Heart left ventricle (tissue), 16 donors: ENCODE results near the gene CYBA. TPM values are rescaled to one million over a fixed set of nuclear protein-coding genes. Genes with fewer than 3 reads are reported as not detected.

Experiments used
- ATAC-seq, 4 donors: fragments of 200-7000 bp; cut with Tn5 transposase; one replicate each; pipeline ENCODE4 v1.9.1; 2020 to 2022; ENCODE audit warnings: moderate library complexity in 4 of 4, mild to moderate bottlenecking in 3 of 4, moderate number of reproducible peaks in 1 of 4
- DNase-seq, 5 donors: peaks; one replicate each; pipeline ENCODE4 v3.0.0-alpha.2; 2020
- H3K27ac ChIP-seq, 12 donors: fragments of 200-600 bp; sonication (generic) in 4 of 12; one replicate each; pipeline versions ENCODE4 v1.5.0 to v1.8.0; 2016 to 2022; ENCODE audit warnings: mild to moderate bottlenecking in 2 of 12
- H3K27me3 ChIP-seq, 9 donors: fragments of 200-600 bp; sonication (generic) in 2 of 9; one replicate each; pipeline versions ENCODE4 v1.5.1 to v1.8.0; 2016 to 2022; ENCODE audit warnings: mild to moderate bottlenecking in 3 of 9
- H3K36me3 ChIP-seq, 9 donors: fragments of 200-600 bp; sonication (generic) in 2 of 9; one replicate each; pipeline versions ENCODE4 v1.5.0 to v1.8.0; 2018 to 2022; ENCODE audit warnings: mild to moderate bottlenecking in 2 of 9
- H3K4me1 ChIP-seq, 12 donors: fragments of 200-600 bp; sonication (generic) in 4 of 12; one replicate each; pipeline versions ENCODE4 v1.5.0 to v1.8.0; 2016 to 2022; ENCODE audit warnings: mild to moderate bottlenecking in 3 of 12
- H3K4me3 ChIP-seq, 12 donors: fragments of 200-600 bp; sonication (generic) in 4 of 12; one replicate each; pipeline versions ENCODE4 v1.5.0 to v1.8.0; 2017 to 2022; ENCODE audit warnings: mild to moderate bottlenecking in 9 of 12, moderate library complexity in 4 of 12
- H3K9me3 ChIP-seq, 12 donors: fragments of 200-600 bp; sonication (generic) in 4 of 12; one replicate each; pipeline versions ENCODE4 v1.5.0 to v1.8.0; 2016 to 2022; ENCODE audit warnings: mild to moderate bottlenecking in 1 of 12
- CTCF ChIP-seq, 12 donors: fragments of 200-600 bp; sonication (generic) in 4 of 12; IDR thresholded peaks; one replicate each; pipeline versions ENCODE4 v1.5.0 to v1.8.0; 2018 to 2022; ENCODE audit warnings: antibody characterized with exemption in 12 of 12, mild to moderate bottlenecking in 5 of 12
- POLR2A ChIP-seq, 2 donors: fragments of 450-650 bp; IDR thresholded peaks; one replicate each; pipeline ENCODE4 v1.6.1; 2017; ENCODE audit warnings: antibody characterized with exemption in 2 of 2, mild to moderate bottlenecking in 2 of 2, moderate library complexity in 2 of 2
- WGBS, 4 donors: extraction: QIAGEN DNeasy Blood & Tissue Kit in 2 of 4; methylation state at CpG; one replicate each; pipeline versions ENCODE4 v1.1.5 to v1.1.7; 2013 to 2018; 5-methylcytosine and 5-hydroxymethylcytosine counted together
- intact Hi-C, 10 donors: fragments of 100-400 bp; cut with DNase I; formaldehyde crosslinking; loops; one replicate each; pipeline versions ENCODE4 v1.11.1 to v1.14.2; 2022
- polyA plus RNA-seq, 2 donors: library from polyadenylated mRNA; stranded (reverse); fragments of 200-250 nt; gene quantifications; one replicate each; pipeline ENCODE4 v1.2.3, GENCODE V29; 2013
- total RNA-seq, 9 donors: library from RNA; depleted of rRNA in 2 of 9; stranded (reverse); fragments of >200 nt in 2 of 9; fragmentation: NEBNext Ultra II Directional in 3 of 9; extraction: Animal tissue kit (Norgen Biotek cat#: 25700) in 3 of 9; gene quantifications; one replicate each; pipeline versions ENCODE4 v1.1.0 to v1.2.4, GENCODE V29; 2016 to 2023
- donor health status: ischemic (EF 13 %, LVEDD 7.1; RV severe dilation, severe dysfunction).
- donor health status: healthy with polysubstance abuse.
- donor health status: DM: no; HTN: yes; CAD: no.
- donor health status: DM: no; HTN: no; CAD: no.
- donor health status: ischemic (EF 25% LVEDD 6.9; RV normal size, moderate dysfunction).
- donor health status: ischemic (EF 25% LVEDD 5.7; RV mildly dilated, moderate dysfunction).
- donor health status: healthy.
- donor health status: DM: yes; HTN: yes; CAD: no.
- donor health status: ischemic (EF 35%, LVEDD 5.7; RV mildly dilated, moderate dysfunction).
- donor health status: nonischemic (EF 11% LVEDD 7.7; RV severe dilation, severe dysfunction).
- donor health status: DM: yes; HTN: yes; CAD: no.
- donor health status: PGD.
- donor health status: ischemic (EF 29% LVEDD 5.4; RV normal size, mild dysfunction).
- donor health status: nonischemic (EF 23%, LVEDD 6.1; RV moderate dilation, normal function).

Gene CYBA
- total and polyA plus RNA-seq, 11 donors = 22.6 to 227 (median 46.5) TPM

- Histone ChIP-seq H3K27ac (no peak overlapping the region), H3K9me3 (no peaks in the 10 kb centered on the region), H3K36me3 (peaks cover 0 to 43% (median 38%) of the 10 kb centered on the region in 9 donors), H3K27me3 (peaks cover 0 to 16% (median 0%) of the 10 kb centered on the region in 9 donors), H3K4me3 (no peak overlapping the region), H3K4me1 (peaks cover 0 to 31% (median 2%) of the 10 kb centered on the region in 12 donors)
- DNase-seq = no peak
- WGBS, 4 donors = 78 to 85% (median 82%) methylated on average over 9 to 15 of the region's 15 CpGs
- intact Hi-C loops = loop anchor here in 1 of 10 donors (5.0 kb wide), 1 partner anchor 103 kb away; no protein-coding TSS in a partner anchor
- ATAC-seq = no peak
- TF ChIP-seq CTCF (IDR thresholded peaks at IDR 0.05) (no peak), POLR2A (IDR thresholded peaks at IDR 0.05) (no peak)
Measured at GRCh38 chr16:88695218-88695617, 44.4 kb upstream of the CYBA start.

- intact Hi-C loops = loop anchor here in 1 of 10 donors (5.0 kb wide), 1 partner anchor 102 kb away; no protein-coding TSS in a partner anchor
- Histone ChIP-seq H3K9me3 (no peaks in the 10 kb centered on the region), H3K27ac (no peak overlapping the region), H3K4me3 (no peak overlapping the region), H3K36me3 (peaks cover 0 to 36% (median 31%) of the 10 kb centered on the region in 9 donors), H3K27me3 (peaks cover 0 to 22% (median under 1%) of the 10 kb centered on the region in 9 donors), H3K4me1 (peaks cover 0 to 24% (median 0%) of the 10 kb centered on the region in 12 donors)
- ATAC-seq (no peak), DNase-seq (no peak)
- no peak for TF ChIP-seq POLR2A (IDR thresholded peaks at IDR 0.05)
- no peak for TF ChIP-seq CTCF (IDR thresholded peaks at IDR 0.05)
- WGBS, 4 donors = 87 to 92% (median 89%) methylated on average over 35 to 37 of the region's 37 CpGs
Measured at GRCh38 chr16:88694221-88695087, 43.6 kb upstream of the CYBA start.

GRCh38 chr16:88693420-88694177, 42.7 kb upstream of the CYBA start:
- H3K9me3 ChIP-seq = no peaks in the 10 kb centered on the region
- DNase-seq = no peak
- no peak for ATAC-seq
- H3K4me1 ChIP-seq = peaks cover 0 to 19% (median 0%) of the 10 kb centered on the region in 12 donors
- 91 to 97% (median 92%) methylated on average over 13 to 39 of the region's 39 CpGs for WGBS, 4 donors
- peaks cover 0 to 29% (median 23%) of the 10 kb centered on the region in 9 donors for H3K36me3 ChIP-seq
- no peak overlapping the region for H3K4me3 ChIP-seq
- intact Hi-C loops = no loop called here
- TF ChIP-seq CTCF (IDR thresholded peaks at IDR 0.05) (no peak), POLR2A (IDR thresholded peaks at IDR 0.05) (no peak)
- H3K27me3 ChIP-seq = peaks cover 0 to 30% (median 5%) of the 10 kb centered on the region in 9 donors
- no peak overlapping the region for H3K27ac ChIP-seq

- peaks cover 0 to 38% (median 9%) of the 10 kb centered on the region in 9 donors for H3K27me3 ChIP-seq
- 62 to 90% (median 81%) methylated on average over 10 of the region's 10 CpGs for WGBS, 4 donors
- H3K36me3 ChIP-seq = peaks cover 0 to 22% (median 15%) of the 10 kb centered on the region in 9 donors
- H3K9me3 ChIP-seq = no peaks in the 10 kb centered on the region
- TF ChIP-seq POLR2A (IDR thresholded peaks at IDR 0.05) (no peak), CTCF (IDR thresholded peaks at IDR 0.05) (no peak)
- no peak for DNase-seq
- peaks cover 0 to 19% (median 0%) of the 10 kb centered on the region in 12 donors for H3K4me1 ChIP-seq
- no peak overlapping the region for H3K4me3 ChIP-seq
- peak overlapping the region in 1 of 12 donors; percentile 9 for H3K27ac ChIP-seq
- intact Hi-C loops = no loop called here
- ATAC-seq = no peak
Measured at GRCh38 chr16:88692861-88693260, 42.0 kb upstream of the CYBA start.
